CD8-positive, alpha-beta memory T cell (primary cell): ENCODE data around the gene UBE2J2. TPM values are rescaled to one million over a fixed set of nuclear protein-coding genes. Genes with fewer than 3 reads are reported as not detected.

ENCODE experiments used
- CTCF ChIA-PET: fragments of 350-600 bp; sonication (Branson Sonifier 250); formaldehyde crosslinking; loops from one replicate; lab custom pipeline; 2021; ENCODE audit warnings: antibody characterized with exemption; lab: Charles Lee
- POLR2A ChIA-PET: fragments of 350-600 bp; sonication (Branson Sonifier 250); formaldehyde crosslinking; loops from one replicate; lab custom pipeline; 2021; ENCODE audit warnings: antibody characterized with exemption; lab: Charles Lee
- DNase-seq, 5 donors: peaks; one replicate each; pipeline versions ENCODE4 v3.0.0 to v3.0.0-alpha.2; 2020 to 2022; ENCODE audit warnings: mixed read lengths in 1 of 5
- H3K27ac ChIP-seq: one replicate; pipeline ENCODE4 v1.7.0; 2013; ENCODE audit warnings: low read depth, mild to moderate bottlenecking, low read length, moderate library complexity
- H3K27me3 ChIP-seq: 2 replicates; pipeline ENCODE4 v1.7.0; 2013; ENCODE audit warnings: low read length, mild to moderate bottlenecking; ENCODE audit not compliant: insufficient read depth, poor library complexity, severe bottlenecking
- H3K36me3 ChIP-seq: 2 replicates; pipeline ENCODE4 v1.7.0; 2013; ENCODE audit warnings: mild to moderate bottlenecking, low read length, moderate library complexity; ENCODE audit not compliant: insufficient read depth
- H3K4me1 ChIP-seq: 2 replicates; pipeline ENCODE4 v1.7.0; 2013; ENCODE audit warnings: mild to moderate bottlenecking, low read length, moderate library complexity; ENCODE audit not compliant: insufficient read depth
- H3K4me3 ChIP-seq: 2 replicates; pipeline ENCODE4 v1.7.0; 2013; ENCODE audit warnings: mild to moderate bottlenecking, low read length
- H3K9me3 ChIP-seq: 2 replicates; pipeline ENCODE4 v1.7.0; 2013; ENCODE audit warnings: mild to moderate bottlenecking, low read length
- H3K27ac Mint-ChIP-seq, 8 donors: one replicate each; pipeline ENCODE4 v1.8.0; 2020 to 2021; ENCODE audit warnings: mixed read lengths in 8 of 8, mild to moderate bottlenecking in 6 of 8, inconsistent platforms in 3 of 8, moderate library complexity in 3 of 8
- H3K27me3 Mint-ChIP-seq, 2 donors: one replicate each; pipeline ENCODE4 v1.8.0; 2020 to 2021; ENCODE audit warnings: mixed read lengths in 2 of 2, mild to moderate bottlenecking in 1 of 2, moderate library complexity in 1 of 2
- H3K36me3 Mint-ChIP-seq, 3 donors: one replicate each; pipeline ENCODE4 v1.8.0; 2020 to 2021; ENCODE audit warnings: mixed read lengths in 3 of 3, inconsistent platforms in 1 of 3, mild to moderate bottlenecking in 1 of 3
- H3K4me1 Mint-ChIP-seq, 3 donors: one replicate each; pipeline ENCODE4 v1.8.0; 2020 to 2021; ENCODE audit warnings: mixed read lengths in 3 of 3, inconsistent platforms in 1 of 3, mild to moderate bottlenecking in 1 of 3
- H3K4me3 Mint-ChIP-seq, 7 donors: one replicate each; pipeline ENCODE4 v1.8.0; 2020 to 2021; ENCODE audit warnings: mixed read lengths in 7 of 7, mild to moderate bottlenecking in 6 of 7, moderate library complexity in 4 of 7, inconsistent platforms in 2 of 7
- H3K9me3 Mint-ChIP-seq, 5 donors: one replicate each; pipeline ENCODE4 v1.8.0; 2020 to 2022; ENCODE audit warnings: mixed read lengths in 5 of 5, mild to moderate bottlenecking in 3 of 5, moderate library complexity in 2 of 5, inconsistent platforms in 1 of 5
- polyA plus RNA-seq: library from polyadenylated mRNA; unstranded; fragments of 300-500 nt; fragmentation: Illumina TruSeq; gene quantifications from one replicate; pipeline ENCODE4 v1.2.3, GENCODE V29; 2021
- total RNA-seq, 2 experiments: library from RNA; stranded (reverse); gene quantifications; one replicate each; pipeline ENCODE4 v1.2.3, GENCODE V29; 2021

UBE2J2 gene
- total and polyA plus RNA-seq, 3 experiments from 2014 or later, result 76.7 to 79.7 (median 79.3) TPM

DNA sequence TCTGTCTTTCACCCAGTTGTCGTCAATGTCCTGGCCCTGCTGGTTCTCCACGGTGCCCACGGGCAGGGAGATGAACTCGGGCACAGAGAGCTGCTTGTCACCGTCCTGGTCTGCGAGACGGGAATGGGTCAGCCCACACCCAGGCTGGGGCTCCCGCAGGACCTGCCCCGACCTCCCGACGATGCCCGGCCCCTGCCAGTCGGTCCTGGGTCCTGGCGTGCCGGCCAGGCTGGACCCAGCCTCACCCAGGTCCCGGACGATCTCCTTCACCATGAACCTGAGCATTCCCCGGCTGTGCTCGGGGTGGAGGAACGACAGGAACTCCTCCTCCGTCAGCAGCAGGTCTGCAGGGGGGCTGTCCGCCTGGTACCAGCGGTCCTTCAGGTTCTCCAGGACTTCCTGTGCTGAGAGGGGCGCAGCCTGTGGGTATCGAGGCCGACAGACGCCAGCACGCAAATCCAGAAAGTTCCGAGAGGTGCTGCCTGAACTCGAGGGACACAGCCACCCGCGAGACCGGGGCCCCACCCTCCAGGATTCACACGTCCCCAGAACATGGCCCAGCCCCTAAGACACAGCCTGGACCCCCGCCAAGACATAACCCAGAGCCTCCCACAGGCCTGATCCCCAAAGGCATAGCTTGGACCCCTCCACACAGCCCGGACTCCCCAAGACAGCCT is 55.0 kb downstream of the UBE2J2 start:
- H3K4me3 Mint-ChIP-seq, result no peak overlapping the region
- Histone ChIP-seq H3K4me1 (peaks cover 18% of the 10 kb centered on the region), H3K27ac (no peak overlapping the region), H3K27me3 (no peaks in the 10 kb centered on the region), H3K9me3 (no peaks in the 10 kb centered on the region), H3K4me3 (no peak overlapping the region), H3K36me3 (peaks cover 33% of the 10 kb centered on the region)
- DNase-seq, result no peak
- CTCF ChIA-PET, result no interaction called here
- peak overlapping the region in 2 of 8 donors; percentile 33 to 45 for H3K27ac Mint-ChIP-seq
- peaks cover 0 to 58% (median 10%) of the 10 kb centered on the region in 3 donors for H3K36me3 Mint-ChIP-seq
- peaks cover 10 to 28% (median 20%) of the 10 kb centered on the region in 3 donors for H3K4me1 Mint-ChIP-seq
- no peaks in the 10 kb centered on the region for H3K27me3 Mint-ChIP-seq
- POLR2A ChIA-PET, result no interaction called here
- H3K9me3 Mint-ChIP-seq, result no peaks in the 10 kb centered on the region

DNA sequence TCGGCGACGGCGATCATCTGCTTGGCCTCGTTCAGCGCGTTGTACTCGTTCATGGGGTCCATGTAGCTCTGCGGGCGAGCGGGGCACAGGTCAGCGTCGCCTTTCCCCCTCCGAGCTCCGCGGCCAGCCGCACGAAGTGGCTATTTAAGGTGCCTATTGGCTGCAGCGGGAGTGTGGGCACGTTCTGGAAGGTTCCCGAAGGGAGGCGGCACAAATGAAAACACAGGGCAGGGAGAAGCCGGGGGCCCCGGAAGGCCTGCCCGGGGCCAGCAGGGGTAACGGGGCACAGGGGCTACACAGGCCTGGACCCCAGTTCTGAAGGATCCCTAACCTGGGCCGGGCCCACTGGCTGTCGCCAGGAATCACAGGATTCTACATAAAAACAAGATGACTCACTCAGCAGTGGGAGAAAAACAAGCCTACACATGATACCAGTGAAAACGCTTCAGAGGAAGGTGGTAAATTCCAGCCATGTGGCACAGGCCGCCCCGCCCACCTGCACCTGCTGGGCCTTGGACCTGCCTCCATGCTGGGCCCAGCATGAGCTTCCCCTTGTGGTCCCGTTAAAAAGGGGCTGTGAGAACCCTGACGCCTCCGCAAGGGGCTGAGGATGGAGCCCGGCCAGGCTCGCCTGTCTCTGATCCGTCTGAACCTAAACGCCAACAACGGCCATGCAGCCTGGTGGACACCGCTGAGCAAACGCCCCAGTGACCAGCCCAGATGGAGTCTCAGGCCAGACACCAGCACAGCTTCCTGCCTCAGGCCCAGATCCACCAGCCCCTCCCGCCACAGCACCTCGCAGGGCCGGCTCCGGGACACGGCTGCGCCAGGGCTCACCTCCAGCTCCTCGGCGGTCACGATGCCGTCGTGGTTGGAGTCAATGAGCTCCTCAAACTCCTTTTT is 55.8 kb downstream of the UBE2J2 start:
- H3K27me3 Mint-ChIP-seq, result no peaks in the 10 kb centered on the region
- no peak for DNase-seq
- H3K9me3 ChIP-seq, result no peaks in the 10 kb centered on the region
- H3K9me3 Mint-ChIP-seq, result no peaks in the 10 kb centered on the region
- H3K4me3 ChIP-seq, result no peak overlapping the region
- no peaks in the 10 kb centered on the region for H3K27me3 ChIP-seq
- peak overlapping the region in 2 of 8 donors; percentile 86 to 88 for H3K27ac Mint-ChIP-seq
- peaks cover 12 to 31% (median 17%) of the 10 kb centered on the region in 3 donors for H3K4me1 Mint-ChIP-seq
- no peak overlapping the region for H3K27ac ChIP-seq
- peaks cover 27% of the 10 kb centered on the region for H3K36me3 ChIP-seq
- CTCF ChIA-PET, result no interaction called here
- peaks cover 25% of the 10 kb centered on the region for H3K4me1 ChIP-seq
- peaks cover 0 to 52% (median 9%) of the 10 kb centered on the region in 3 donors for H3K36me3 Mint-ChIP-seq
- H3K4me3 Mint-ChIP-seq, result no peak overlapping the region
- POLR2A ChIA-PET, result interaction anchor here (2.5 kb wide), 1 partner anchor 10 kb away, joined by 7 read pairs; no protein-coding TSS in a partner anchor

DNA sequence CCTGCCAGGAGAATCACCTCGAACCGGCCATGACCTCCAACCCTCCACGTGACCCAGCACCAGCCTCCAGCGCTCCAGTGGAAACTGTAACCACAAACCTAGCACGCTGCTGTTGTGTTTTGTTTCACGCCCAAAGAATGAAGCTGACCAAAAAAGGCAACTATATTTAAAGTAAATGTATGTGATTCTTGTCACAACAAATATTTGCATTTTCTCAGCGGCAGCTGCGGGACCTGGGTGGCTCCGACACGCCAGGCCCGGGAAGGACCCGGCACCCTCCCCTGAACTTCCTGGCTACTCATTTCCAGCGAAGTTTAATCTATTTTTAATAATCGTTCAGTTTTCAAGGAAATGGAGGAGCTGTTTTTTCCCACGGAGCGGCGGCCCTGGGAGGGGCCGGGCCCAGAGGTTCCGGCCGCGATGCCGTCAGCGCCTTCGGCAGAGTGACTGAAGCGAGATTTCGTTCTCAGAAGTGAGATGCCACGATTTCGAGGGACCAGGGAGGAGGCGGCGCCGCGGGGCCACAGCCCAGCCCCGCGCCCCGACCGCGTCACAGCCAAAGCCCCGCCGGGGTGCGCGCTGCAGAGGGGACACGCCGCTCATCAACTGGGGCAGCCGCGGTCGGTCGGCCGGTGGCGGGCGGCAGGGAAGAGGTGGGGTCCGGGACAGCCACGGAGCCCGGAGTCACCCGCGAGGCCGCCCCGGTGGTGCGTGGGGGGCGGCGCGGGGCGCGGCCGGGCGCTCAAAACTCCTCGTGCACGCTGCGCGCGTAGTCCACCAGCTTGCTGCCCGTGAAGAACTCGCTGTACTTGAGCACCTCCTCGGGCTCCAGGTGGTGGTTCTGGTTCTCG is 56.7 kb downstream of the UBE2J2 start:
- POLR2A ChIA-PET, result interaction anchor here (2.5 kb wide), 1 partner anchor 9 kb away, joined by 7 read pairs; no protein-coding TSS in a partner anchor
- Mint-ChIP-seq H3K36me3 (peaks cover 0 to 45% (median 6%) of the 10 kb centered on the region in 3 donors), H3K4me1 (peaks cover 12 to 31% (median 14%) of the 10 kb centered on the region in 3 donors), H3K27me3 (no peaks in the 10 kb centered on the region), H3K27ac (peak overlapping the region; percentile 78 to 92 (median 88)), H3K4me3 (peak overlapping the region in 2 of 7 donors; percentile 29 to 49), H3K9me3 (no peaks in the 10 kb centered on the region)
- H3K4me3 ChIP-seq, result no peak overlapping the region
- H3K4me1 ChIP-seq, result peaks cover 28% of the 10 kb centered on the region
- CTCF ChIA-PET, result interaction anchor here (0.8 kb wide), 1 partner anchor 9 kb away, joined by 3 read pairs; no protein-coding TSS in a partner anchor
- H3K27ac ChIP-seq, result no peak overlapping the region
- DNase-seq, result no peak
- peaks cover 18% of the 10 kb centered on the region for H3K36me3 ChIP-seq
- no peaks in the 10 kb centered on the region for H3K9me3 ChIP-seq
- H3K27me3 ChIP-seq, result no peaks in the 10 kb centered on the region

DNA sequence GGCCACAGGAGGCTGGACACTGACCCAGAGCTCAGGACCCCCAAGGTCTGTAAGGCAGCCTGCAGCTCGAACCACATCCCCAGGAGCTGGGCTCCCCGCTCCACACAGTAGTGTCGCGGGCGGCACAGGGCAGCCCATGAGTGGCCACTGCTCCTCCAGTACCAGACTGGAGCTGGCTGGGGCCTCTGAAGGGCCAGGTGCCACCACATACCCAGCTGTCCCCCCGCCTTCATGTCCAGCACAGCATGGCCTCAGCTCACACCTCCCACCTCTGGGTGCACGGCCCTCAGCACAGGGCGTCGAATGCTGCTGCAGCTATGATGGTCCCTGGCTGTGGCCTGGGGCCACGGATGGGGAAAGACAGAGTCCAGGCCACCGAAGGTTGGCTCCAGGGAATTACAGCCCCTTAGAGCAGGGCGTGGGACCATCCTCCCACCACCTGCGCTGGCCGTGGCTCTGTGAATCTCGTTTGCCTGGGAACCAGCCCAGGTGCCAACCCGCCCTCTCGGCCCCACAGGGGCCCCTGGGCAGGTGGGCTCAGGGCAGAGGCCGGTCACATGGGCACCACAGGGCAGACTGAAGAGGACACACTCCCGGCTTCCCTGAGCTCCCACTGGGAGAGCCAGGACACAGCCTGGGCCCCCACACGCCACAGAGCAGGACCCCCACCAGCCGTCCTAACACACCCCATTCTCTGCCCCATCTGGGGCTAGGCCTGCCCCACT is 57.6 kb downstream of the UBE2J2 start:
- Mint-ChIP-seq H3K27me3 (no peaks in the 10 kb centered on the region), H3K9me3 (no peaks in the 10 kb centered on the region), H3K36me3 (peaks cover 0 to 37% (median 6%) of the 10 kb centered on the region in 3 donors), H3K27ac (peak overlapping the region in 7 of 8 donors; percentile 34 to 92 (median 87)), H3K4me3 (peak overlapping the region in 1 of 7 donors; percentile 40), H3K4me1 (peaks cover 14 to 31% (median 14%) of the 10 kb centered on the region in 3 donors)
- Histone ChIP-seq H3K27ac (no peak overlapping the region), H3K27me3 (no peaks in the 10 kb centered on the region), H3K36me3 (peaks cover 16% of the 10 kb centered on the region), H3K4me1 (peaks cover 28% of the 10 kb centered on the region), H3K4me3 (no peak overlapping the region), H3K9me3 (no peaks in the 10 kb centered on the region)
- ChIA-PET CTCF (interaction anchor here (0.8 to 1.6 kb wide), 3 partner anchors 8 to 94 kb away, joined by 3 to 5 read pairs (median 4); no protein-coding TSS in a partner anchor), POLR2A (interaction anchor here (2.5 kb wide), 1 partner anchor 8 kb away, joined by 7 read pairs; no protein-coding TSS in a partner anchor)
- no peak for DNase-seq

DNA sequence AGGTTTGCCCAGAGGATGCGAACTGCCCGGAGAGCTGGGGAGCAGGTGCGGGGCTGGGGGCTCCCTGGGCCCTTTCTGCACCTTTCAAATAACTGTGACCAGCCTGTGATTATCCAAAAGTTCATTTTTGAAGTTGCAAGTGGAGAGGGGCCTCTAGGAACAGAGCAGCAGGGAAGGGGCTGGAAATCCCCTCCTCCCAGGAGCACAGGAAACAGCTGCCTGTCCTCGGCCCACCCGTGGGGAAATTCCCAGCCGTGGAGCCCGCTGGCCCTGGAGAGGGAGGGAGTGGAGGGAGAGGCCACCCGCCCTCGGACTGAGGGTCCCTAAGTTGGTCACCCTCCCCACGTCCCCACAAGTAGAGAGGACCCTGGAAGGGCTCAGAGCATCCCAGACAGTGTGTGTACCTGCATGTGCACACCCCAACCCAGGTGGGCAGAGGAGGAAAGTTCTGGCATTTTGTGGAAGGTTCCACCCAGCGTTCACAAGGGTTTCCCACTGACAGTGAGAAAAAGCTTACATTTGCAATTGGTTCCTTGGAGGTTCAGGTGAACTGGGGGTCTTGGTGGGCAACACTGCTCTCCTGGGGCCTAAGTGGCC is 58.5 kb downstream of the UBE2J2 start:
- no peaks in the 10 kb centered on the region for H3K9me3 Mint-ChIP-seq
- Histone ChIP-seq H3K36me3 (peaks cover 7% of the 10 kb centered on the region), H3K4me1 (peaks cover 28% of the 10 kb centered on the region), H3K9me3 (no peaks in the 10 kb centered on the region), H3K4me3 (no peak overlapping the region), H3K27ac (no peak overlapping the region), H3K27me3 (no peaks in the 10 kb centered on the region)
- H3K4me3 Mint-ChIP-seq, result peak overlapping the region in 1 of 7 donors; percentile 23
- no peaks in the 10 kb centered on the region for H3K27me3 Mint-ChIP-seq
- peak overlapping the region in 4 of 8 donors; percentile 38 to 93 (median 80) for H3K27ac Mint-ChIP-seq
- CTCF ChIA-PET, result interaction anchor here (1.1 to 1.6 kb wide), 2 partner anchors 10 to 93 kb away, joined by 4 to 5 read pairs; no protein-coding TSS in a partner anchor
- DNase-seq, result peak in 1 of 5 donors; percentile 42
- peaks cover 0 to 29% (median 0%) of the 10 kb centered on the region in 3 donors for H3K36me3 Mint-ChIP-seq
- peaks cover 14 to 29% (median 14%) of the 10 kb centered on the region in 3 donors for H3K4me1 Mint-ChIP-seq
- POLR2A ChIA-PET, result no interaction called here

DNA sequence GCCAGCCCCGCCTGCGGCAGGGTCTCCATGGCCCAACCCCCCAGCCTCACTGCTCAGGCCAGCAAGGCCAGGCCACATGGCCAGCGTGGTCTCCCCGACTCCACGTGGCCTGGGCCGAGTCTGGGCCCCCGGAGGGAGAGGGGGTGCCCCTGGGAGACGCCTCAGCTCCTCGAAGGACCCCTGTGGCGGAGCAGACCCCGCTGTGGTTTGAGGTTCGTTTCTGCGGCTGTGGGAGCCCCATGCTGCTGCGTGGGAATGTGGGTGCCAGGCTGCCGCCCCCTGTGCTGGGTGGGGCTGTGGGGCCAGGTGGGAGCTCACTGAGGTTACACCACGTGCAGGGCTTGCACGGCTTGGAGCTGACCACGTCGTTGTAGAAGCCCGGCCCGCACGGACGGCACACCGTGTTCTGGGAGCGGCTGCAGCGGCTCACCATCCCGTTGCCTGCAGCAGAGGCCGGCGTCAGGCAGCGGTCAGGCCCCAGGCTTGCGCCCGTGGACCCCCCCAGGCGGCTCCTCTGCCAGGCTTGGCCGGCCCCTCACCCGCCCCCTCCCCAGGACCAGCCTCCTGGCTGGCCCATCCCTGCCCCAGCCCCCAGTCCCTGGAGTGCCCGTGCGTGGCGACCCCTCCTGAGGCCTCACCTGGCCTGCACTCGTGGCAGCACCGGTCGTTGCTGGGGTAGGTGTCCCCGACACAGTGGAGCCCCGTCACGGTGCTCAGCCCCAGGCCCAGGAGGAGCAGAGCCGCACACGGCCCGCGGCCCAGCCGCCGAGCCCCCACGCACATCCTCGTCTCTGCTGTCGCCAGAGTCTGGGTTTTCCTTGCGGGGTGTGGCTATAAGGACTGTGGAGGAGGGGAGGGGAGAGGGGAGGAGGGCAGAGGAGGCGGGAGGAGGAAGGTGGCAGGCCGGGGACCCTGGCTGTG is 60.0 kb downstream of the UBE2J2 start, which contains the start of gene TNFRSF4:
Gene TNFRSF4, minus strand, starts transcription at position 809 of the 921 bp plus-strand sequence. Its CDS starts 26 bp downstream, at position 783.
- Histone ChIP-seq H3K4me3 (peak within 1 kb of the TSS; percentile 39), H3K4me1 (peaks cover 35% of the 10 kb centered on the region), H3K9me3 (no peaks in the 10 kb centered on the region), H3K27ac (no peak within 1 kb of the TSS), H3K27me3 (no peaks in the 10 kb centered on the region), H3K36me3 (peaks cover 3% of the 10 kb centered on the region)
- peak within 1 kb of the TSS in 6 of 7 donors; percentile 37 to 80 (median 58) for H3K4me3 Mint-ChIP-seq
- POLR2A ChIA-PET, result interaction anchor here (0.5 to 0.6 kb wide), 2 partner anchors 28 to 88 kb away, joined by 3 to 6 read pairs; no protein-coding TSS in a partner anchor
- H3K9me3 Mint-ChIP-seq, result no peaks in the 10 kb centered on the region
- H3K36me3 Mint-ChIP-seq, result peaks cover 0 to 19% (median 0%) of the 10 kb centered on the region in 3 donors
- H3K27me3 Mint-ChIP-seq, result no peaks in the 10 kb centered on the region
- peak; percentile 37 to 64 (median 41) for DNase-seq
- H3K27ac Mint-ChIP-seq, result peak within 1 kb of the TSS in 6 of 8 donors; percentile 52 to 93 (median 78)
- peaks cover 16 to 39% (median 24%) of the 10 kb centered on the region in 3 donors for H3K4me1 Mint-ChIP-seq
- CTCF ChIA-PET, result interaction anchor here (0.6 to 1.0 kb wide), 2 partner anchors 16 to 553 kb away, joined by 3 read pairs; no protein-coding TSS in a partner anchor
